Measurements from ENCODE around the gene PBXIP1.

Gene PBXIP1, protein sequence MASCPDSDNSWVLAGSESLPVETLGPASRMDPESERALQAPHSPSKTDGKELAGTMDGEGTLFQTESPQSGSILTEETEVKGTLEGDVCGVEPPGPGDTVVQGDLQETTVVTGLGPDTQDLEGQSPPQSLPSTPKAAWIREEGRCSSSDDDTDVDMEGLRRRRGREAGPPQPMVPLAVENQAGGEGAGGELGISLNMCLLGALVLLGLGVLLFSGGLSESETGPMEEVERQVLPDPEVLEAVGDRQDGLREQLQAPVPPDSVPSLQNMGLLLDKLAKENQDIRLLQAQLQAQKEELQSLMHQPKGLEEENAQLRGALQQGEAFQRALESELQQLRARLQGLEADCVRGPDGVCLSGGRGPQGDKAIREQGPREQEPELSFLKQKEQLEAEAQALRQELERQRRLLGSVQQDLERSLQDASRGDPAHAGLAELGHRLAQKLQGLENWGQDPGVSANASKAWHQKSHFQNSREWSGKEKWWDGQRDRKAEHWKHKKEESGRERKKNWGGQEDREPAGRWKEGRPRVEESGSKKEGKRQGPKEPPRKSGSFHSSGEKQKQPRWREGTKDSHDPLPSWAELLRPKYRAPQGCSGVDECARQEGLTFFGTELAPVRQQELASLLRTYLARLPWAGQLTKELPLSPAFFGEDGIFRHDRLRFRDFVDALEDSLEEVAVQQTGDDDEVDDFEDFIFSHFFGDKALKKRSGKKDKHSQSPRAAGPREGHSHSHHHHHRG

DNA sequence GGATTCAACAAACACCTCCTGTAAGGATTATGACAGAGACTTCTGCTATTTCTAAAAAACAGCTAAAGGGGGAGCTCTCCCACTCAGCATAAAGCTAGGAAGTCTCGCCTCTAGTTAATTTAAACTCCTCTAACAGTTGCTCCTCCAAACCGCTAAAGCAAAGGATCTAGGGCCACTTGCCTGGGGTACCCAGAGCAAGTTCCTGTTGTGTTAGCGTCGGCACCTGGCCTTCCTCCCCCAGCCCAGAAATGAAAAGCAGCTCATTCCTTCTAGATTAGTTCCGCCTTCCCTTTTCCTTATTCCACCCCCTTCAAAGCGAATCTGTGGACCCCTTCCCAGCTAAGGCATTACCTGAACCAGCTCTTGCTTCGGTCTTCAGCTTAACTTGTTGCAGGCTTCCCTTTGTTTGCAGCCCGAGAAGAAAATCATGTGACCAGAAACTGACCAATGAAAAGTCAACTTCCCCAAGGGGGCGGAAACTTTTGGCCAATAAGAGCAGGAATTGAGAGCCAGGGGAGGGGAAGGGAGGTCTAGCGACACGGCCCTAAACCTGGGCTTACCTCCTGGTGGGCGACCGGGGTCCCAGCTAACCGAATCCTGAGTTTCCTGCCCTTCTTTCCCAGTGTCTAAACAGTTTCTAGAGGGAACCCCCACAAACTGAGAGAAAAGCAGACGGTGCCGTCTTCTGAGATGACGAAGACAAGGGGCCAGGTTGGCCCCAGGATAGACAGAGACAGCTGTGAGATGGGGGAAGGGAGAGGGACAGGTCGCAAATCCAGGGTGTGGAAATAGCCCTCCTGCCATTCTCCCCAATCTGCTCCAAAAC is at the start of gene PBXIP1:
Gene PBXIP1 (minus strand): TSS at position 382 of the 826 bp plus-strand sequence. CDS start 2,378 bp downstream, outside the sequence.
- peak; percentile 52 to 74 for DNase-seq (ENCODE audit: low read depth in 2 of 2)

DNA sequence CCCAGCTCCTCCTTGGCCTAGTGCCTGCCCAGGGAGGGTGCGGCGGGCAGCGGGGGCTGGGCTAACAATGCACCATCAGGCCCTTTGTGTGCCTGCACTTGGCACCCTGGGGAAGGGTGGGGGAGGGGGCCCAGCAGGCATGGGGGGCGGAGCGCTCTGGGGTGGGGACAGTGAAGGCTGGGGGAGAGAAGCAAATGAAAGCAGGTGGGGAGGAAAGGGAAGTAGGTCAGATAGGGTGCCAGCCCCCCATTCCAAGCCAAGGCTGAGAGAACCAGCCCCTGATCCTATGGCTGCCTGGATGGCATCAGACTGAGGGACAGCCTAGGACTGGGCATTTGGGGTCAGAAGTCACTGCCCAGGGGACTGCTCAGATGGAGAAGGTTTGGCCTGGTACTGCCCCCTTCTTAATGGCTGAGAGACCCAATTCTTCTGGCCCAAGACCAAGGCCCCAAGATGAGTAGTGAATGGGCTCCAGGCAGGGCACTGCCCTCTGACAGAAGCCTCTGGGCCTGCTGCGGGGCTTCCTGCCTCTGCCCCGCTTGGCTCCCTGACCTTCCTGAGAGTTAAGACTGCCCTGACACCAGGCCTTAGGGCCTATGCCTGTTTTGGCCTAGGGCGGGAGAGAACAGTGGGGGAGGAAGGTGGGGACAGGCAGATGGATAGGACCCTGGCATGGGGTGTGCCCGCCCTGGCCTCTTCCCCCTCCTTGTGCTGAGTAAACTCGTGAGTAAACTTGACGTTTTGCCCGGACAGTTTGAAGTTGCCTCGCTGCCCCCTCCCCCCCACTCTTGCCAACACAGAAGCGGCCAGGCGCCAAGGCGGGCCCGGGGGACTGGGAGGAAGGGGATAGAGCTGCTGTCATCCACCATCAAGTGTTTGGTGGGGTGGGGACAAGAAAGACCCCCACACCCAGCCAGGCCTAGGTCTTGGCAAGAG is 49.4 kb upstream of the PBXIP1 start:
- DNase-seq (ENCODE audit: low read depth in 2 of 2), result no peak

DNA sequence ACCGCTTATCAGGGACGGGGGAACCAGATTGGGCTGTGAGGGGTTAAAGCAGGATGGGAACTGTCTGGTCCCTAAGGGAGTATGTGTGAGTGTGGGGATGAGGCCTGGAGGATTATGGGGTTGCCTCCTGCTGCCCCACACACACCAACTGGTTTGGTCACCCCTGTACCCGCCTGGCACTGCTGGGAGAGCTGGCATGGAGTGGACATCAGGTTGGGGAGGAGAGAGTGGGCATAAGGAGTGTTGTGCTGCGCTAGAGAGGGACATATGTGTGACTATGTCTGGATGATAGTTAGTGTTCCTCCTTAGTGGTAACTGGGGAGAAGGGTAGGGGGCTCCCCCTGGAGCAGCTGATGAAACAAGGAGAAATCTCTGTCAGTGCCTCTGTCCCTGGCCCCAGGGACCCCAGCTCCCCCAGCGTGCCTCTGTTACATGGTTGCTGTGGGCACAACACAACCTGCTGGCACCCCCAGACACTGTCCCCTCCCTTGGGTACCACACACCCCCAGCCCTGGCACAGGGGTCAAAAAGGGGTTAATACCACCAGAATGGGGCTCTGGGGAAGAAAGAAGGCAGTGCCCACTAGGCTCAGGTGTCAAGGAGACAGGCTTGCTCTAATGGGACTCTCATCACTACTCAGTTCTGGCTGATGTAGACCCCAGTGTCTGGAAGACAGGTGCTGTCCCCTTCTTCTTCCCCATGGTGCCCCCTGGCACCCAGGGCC is 48.6 kb upstream of the PBXIP1 start:
- DNase-seq (ENCODE audit: low read depth in 2 of 2), result no peak

DNA sequence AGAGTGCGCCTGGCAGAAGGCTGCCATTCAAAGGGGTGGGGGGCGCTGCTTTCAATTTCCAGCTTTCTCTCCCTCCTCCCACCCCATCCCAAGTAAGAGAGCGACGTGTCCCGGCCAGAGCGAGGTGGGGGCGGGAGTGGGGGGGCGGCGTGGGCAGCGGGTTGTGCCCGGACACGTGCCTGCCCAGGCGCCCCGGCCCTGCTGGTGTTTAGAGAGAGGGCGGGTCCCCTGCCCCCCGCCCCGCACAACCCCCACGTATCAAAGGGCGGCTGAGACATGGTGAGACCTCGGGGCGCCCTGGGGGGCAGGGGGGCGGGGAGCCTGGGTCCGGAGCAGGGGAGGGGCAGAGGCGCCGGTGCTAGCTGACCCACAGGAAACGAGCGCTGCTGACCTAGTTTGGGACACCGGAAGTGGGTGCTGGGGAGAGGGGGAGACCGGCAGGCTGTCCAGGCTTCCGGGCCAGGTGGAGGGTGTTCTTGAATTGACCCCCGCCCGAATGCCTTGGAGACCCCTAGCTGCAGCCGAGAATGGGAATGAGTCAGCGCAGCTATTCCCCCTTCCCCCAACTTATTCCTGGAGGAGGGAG is 48.0 kb upstream of the PBXIP1 start:
- no peak for DNase-seq (ENCODE audit: low read depth in 2 of 2)

DNA sequence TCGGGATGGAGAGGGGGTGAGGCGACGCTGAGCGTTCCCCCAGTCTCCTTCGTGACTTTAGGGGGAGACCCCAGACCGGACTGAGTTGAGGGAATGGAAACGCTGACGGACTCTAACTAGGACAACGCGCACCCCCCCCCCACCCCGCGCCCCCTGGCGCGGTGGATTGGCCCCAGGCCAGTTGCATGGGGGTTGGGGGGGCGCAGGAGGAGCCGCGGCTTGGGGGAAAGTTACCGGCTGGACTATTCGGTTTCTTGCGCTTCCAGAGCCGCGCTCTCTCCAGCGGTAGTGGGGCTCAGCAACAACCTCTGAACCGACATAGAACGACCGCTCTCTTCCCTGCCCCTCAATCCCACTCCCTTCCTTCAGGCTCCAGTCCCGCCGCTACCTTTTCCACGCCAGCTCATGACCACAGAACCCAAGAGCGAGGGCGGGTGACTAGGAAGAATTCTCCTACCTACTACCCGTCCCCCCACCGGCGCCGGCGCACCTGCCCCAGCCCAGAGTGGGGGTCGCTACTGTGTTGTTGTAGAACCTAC is 47.4 kb upstream of the PBXIP1 start:
- no peak for DNase-seq (ENCODE audit: low read depth in 2 of 2)

DNA sequence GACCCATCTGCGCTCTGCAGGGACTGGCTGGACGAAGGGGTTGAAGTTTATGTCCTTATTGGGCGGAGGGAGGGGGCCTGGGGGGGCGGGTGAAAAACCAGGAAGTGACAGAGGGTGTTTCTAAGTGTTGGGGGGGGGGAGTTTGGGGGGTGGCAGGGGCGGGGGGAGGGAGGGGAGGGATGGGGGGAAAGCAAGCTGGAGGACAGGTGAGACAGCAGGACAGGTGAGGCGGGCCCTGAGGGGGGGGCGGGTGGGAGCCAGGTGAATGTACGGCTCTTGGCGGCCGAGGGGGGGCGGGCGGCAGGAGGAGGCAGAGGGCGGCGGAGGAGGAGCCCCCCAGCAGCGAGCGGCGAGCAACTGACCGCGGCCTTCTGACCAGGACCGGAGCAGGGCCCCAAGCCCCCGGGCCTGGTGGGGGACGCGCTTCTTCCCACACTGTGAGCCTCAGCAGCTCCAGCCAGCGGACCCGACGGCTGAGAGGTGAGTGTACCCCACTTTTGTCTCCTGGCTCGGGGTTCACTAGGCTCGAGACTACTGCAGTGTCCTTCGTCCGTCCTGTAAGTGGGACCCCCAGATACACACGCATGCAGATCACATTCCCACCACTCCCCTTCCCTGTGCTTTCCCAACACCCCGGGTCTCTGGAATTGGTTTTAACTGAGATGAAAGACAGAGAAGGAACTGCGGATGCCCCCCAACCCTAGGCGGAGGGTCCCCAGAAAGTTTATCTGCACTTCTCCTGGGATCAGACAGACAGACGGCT is 46.7 kb upstream of the PBXIP1 start, which contains the start of gene ZBTB7B:
Gene ZBTB7B (plus strand): TSS at position 339 of the 763 bp plus-strand sequence. CDS start 11,859 bp downstream, outside the sequence.
- no peak for DNase-seq (ENCODE audit: low read depth in 2 of 2)

DNA sequence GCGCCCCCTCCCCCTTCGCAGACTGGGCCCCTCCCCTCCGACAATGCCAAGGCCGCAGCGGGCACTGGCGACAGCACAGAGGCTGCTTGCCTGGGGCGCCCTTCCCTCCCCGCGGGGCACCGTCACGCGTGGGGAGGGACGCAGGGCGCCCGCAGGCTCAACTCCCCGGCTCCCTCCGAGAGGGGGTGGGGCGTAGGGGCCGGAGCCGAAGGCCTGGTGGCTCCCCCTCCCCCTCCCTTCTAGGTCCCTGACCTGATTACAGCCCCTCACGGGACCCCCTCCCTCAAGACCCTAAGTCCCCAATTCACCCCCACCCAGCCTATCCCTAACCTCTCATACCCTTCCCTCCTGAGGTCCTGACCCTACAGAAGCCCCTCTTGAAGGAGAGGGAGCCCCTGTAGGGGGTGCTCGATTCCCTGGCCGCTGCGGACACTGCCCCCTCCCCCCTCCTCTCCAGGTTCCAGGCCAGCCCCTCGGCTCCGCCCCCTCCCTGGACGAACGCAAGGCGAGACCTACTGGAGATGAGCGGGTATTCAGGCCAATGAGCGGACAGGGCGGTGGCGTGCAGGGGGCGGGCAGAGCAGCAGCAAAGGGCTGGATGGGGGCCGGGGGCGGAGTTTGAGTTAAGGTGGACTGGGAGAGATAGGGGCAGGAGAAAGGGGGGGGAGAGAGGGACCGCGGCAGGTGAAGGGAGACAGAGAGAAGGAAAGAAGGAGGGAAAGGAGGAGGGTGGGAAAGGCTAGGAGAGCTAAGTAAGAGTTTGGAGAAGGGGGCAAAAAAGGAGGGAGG is 46.0 kb upstream of the PBXIP1 start:
- peak; percentile 99 for DNase-seq (ENCODE audit: low read depth in 2 of 2)

DNA sequence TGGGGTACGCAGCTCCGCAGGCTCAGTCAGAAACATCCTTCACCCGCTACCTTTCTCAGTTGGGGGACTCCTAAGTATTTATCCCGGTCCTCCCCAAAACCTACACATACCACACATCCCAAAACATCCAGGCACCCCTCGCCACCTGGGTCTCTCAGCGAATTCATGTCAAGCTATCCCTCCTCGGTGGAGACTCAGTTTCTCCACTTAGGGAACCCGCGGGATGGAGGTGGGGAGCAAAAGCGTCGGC is 45.5 kb upstream of the PBXIP1 start:
- DNase-seq (ENCODE audit: low read depth in 2 of 2), result no peak

DNA sequence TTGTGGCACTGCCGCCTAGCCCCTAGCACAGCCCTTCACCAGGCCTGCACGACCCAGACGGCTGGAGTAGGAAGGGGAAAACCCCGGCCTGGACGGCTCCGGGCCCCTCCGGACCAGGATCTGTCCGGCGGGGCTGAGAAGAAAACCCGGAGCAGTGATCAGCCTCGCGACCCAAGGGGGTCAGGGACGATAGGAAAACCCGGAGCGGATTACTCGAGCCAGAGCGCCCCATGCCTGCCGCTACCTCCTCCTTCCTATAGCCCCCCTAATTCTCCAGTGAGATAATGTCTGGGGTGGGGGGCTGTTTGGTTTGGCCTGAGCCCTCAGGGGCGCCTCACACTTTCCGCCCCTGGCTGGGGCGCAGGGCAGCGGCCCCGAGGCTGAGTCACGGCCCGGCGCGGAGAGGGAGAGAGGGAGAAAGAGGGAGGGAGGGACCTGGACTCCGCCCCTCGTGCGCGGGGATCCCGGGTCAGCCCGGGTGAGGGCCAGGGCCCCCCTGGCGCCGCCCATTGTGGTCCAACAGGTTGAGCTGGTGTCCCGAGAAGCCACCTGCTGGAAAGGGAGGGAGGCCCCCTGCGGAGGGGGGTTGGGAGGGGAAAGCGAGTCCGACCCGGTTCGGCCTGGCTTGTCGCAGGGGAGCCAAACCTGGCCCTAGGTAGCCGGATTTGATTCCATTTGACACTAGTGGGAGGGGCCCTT is 45.0 kb upstream of the PBXIP1 start:
- peak; percentile 60 to 79 for DNase-seq (ENCODE audit: low read depth in 2 of 2)

DNA sequence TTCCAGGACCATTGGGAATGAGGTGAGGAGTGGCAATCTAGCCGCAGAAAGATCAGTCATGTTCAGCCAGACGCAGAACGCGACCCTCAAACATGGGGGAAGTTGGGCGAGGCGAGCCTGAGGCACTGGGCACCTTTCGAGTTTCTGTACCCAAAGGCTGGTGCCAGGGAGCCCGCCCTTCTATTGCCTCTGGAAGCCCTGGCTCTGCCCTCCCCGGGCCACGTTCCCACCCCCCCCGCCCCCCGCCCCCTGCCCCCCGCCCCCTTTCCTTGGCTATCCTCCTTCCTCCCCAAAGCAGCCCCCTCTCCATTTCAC is 44.5 kb upstream of the PBXIP1 start:
- no peak for DNase-seq (ENCODE audit: low read depth in 2 of 2)

DNA sequence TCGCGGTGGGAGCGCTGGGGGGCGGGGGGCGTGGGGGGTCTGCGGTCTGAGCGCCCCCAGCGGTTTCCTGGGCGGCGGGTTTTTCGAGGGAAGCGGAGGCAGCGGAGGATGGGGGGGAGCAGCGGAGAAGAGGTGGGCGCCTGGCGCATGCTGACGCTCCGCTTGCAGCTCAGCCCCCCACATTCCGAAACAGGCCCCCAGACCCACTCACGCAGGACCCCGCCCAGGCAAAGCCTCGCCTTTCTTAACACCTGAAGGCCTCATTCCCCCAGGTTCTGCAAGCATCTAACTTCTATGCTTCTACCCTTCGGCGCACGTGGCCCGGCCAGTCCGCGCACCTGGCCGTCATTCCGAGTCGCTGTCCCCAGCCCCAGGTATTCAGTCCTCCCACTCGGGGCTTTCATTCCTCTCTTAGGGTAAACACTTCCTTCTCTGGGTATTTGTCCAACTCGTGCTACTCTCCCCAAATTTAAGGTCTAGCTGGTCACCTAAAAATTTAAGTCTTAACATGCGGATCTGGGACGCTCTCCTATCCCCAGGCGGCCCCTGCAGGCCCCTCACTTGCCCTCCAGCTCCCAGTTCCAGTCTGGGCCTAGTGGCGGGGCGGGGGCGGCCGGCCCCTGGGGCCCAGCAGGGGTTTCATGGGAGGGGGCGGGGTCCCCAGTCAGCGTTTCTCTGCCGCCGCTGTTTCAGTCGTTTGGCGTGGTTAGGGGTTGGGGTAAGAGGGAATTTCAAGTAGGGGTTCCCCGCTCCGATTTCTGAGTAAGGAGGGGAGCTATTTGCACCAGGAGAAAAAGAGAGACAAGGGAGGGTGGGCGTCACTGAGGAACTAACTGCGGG is 43.9 kb upstream of the PBXIP1 start:
- peak in 1 of 2 donors; percentile 67 for DNase-seq (ENCODE audit: low read depth in 2 of 2)

DNA sequence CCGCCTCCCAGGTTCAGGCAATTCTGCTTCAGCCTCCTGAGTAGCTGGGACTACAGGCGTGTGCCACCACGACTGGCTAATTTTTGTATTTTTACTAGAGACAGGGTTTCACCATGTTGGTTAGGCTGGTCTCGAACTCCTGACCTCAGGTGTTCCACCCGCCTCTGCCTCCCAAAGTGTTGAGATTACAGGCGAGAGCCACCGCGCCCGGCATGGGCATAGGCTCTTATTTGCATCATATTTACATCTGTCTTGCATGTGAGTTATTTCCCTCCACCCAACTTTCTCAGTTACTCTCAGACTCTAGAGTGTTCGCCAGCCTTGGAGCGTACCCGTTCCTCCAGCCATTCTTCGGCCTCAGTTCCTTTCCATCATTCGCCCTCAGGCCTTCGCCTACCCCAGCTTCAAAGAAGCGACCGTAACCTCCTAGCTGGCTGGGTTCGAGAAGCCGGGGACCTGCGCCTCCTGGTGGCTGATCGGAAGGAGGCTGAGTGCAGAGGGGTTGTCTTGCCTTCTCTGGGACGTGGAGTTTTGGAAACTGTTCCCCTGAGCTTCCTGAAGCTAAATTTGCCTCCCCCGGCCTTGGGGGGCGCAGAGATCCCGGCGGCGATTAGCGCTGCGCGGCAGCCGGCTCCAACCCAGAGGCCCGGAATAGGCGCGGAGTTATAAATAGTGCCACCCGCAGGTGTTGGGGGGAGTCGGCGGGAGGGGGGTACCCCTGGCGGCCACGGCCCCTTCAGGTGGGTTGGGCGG is 43.1 kb upstream of the PBXIP1 start:
- DNase-seq (ENCODE audit: low read depth in 2 of 2), result peak; percentile 67 to 74

DNA sequence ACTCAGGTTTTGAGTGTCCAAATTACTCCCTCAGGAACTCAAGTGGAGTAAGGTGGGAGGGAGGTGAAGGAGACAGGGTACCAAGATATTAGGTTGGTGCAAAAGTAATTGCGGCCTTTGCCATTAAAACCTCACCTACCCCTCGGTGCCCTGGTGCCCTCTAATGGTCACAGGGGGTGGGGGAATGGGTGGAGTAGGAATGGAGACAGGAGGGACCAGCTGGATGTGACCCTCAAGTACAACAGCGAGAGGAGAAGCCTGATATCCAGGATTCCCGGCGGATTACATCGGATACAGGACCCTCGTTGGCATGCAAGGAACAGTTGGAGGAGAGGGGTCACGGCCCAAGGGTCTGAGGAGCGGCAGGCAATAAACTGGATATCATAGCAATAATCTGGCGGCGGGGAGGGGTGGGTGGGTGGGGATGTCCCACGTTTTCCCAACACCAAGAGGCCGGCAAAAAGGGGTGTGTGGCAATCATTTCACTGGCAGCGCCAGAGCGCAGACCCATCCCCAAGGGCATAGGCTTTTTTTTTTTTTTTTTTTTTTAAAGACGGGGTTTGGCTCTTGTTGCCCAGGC is 42.4 kb upstream of the PBXIP1 start:
- DNase-seq (ENCODE audit: low read depth in 2 of 2), result no peak

DNA sequence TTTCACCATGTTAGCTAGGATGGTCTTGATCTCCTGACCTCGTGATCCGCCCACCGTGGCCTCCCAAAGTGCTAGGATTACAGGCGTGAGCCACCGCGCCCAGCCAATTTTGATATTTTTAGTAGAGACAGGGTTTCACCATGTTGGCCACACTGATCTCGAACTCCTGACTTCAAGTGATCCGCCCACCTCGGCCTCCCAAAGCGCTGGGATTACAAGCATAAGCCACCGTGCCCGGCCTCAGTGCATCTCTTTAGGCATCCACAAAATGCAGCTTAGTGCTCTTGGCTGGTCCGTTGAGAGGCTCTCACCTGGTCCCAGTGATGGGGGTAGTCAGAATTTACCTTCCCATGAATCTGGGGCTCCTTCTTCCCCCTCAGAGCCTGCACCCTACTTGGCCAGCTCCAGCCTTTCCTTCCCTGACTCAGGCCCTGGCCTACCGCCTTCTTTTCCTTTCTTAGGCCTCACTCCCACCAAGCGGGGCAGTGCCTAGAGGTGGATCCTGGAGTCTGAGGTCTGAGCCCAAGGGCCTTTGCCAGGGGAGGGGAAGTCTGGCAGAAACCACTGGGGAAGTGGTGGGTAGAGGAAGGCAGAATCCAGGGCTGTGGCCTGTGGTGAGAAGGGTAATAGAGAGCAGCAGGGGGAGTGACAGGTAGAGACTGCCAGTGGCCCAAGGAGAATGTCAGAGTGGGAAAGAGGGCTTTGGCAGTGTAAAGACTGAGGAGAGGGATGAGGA is 41.2 kb upstream of the PBXIP1 start:
- no peak for DNase-seq (ENCODE audit: low read depth in 2 of 2)
